GM12864 (cell line): ENCODE measurements around the gene CCNG2.
"Not testable (repeated sequence)": the region's sequence is repeated elsewhere in the genome, so short reads cannot be mapped to it uniquely, and the experiment has no call there.

ENCODE experiments used
- DNase-seq: peaks from one replicate; pipeline ENCODE4 v3.0.0-alpha.2; 2011; ENCODE audit warnings: low read depth
- H3K4me3 ChIP-seq: 2 replicates; pipeline ENCODE4 v1.5.1; 2011; ENCODE audit warnings: mild to moderate bottlenecking, low read depth, low read length, control low read depth
- TF ChIP-seq, protein P1 (sequence below): IDR thresholded peaks from 2 replicates; pipeline ENCODE4 v1.5.1; 2011; ENCODE audit warnings: low read depth, mild to moderate bottlenecking, moderate library complexity, low read length, control low read depth, inconsistent platforms; ENCODE audit errors: missing control alignments

The CCNG2 gene

DNA sequence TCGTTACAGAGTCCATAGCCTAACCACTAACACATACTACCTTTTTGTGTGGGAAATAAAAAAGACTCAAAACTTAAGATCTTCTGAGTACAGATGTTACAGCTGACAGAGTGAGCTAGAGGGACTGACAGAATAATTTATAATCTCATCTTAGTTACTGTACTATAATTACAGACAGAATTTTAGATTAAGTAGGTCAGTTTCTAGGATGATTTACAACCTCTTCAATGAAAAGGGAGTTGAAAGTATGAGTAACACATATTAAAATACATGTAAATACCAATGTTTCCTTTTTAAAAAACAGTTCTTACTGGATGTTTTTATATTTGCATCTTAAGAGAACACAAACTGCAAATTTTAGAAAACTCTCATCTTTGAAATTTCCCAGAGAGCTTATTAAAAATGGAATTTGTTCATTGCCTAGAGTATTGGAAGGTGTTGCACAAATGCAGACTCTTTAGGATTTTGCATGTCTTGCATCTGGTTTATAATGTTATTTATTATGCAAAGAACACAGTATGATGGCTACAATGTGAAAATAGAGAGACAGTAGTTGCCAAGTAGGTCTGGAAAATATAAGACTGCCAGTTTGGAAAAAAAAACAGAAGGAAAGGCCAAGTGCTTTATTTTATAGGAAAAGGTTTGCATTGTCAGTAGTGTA is 24.2 kb upstream of the CCNG2 start:
- no peak overlapping the region for H3K4me3 ChIP-seq
- TF ChIP-seq, protein P1, sequence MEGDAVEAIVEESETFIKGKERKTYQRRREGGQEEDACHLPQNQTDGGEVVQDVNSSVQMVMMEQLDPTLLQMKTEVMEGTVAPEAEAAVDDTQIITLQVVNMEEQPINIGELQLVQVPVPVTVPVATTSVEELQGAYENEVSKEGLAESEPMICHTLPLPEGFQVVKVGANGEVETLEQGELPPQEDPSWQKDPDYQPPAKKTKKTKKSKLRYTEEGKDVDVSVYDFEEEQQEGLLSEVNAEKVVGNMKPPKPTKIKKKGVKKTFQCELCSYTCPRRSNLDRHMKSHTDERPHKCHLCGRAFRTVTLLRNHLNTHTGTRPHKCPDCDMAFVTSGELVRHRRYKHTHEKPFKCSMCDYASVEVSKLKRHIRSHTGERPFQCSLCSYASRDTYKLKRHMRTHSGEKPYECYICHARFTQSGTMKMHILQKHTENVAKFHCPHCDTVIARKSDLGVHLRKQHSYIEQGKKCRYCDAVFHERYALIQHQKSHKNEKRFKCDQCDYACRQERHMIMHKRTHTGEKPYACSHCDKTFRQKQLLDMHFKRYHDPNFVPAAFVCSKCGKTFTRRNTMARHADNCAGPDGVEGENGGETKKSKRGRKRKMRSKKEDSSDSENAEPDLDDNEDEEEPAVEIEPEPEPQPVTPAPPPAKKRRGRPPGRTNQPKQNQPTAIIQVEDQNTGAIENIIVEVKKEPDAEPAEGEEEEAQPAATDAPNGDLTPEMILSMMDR = no peak
- DNase-seq = no peak

DNA sequence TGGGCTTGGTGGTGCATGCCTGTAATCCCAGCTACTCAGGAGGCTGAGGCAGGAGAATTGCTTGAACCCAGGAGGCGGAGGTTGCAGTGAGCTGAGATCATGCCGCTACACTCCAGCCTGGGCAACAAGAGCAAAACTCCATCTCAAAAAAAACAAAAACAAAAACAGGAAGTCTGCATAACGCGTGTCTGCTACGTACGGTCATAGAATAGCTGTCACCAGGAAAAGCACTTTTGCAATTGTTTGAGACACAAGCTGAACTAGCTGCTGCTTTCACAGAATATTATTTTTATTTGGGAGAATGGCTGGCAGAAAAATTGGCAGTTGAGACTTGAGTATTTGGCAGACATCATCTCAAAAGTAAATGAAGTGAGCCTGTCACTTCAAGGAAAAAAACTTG is 19.6 kb upstream of the CCNG2 start:
- not testable (repeated sequence) for DNase-seq

DNA sequence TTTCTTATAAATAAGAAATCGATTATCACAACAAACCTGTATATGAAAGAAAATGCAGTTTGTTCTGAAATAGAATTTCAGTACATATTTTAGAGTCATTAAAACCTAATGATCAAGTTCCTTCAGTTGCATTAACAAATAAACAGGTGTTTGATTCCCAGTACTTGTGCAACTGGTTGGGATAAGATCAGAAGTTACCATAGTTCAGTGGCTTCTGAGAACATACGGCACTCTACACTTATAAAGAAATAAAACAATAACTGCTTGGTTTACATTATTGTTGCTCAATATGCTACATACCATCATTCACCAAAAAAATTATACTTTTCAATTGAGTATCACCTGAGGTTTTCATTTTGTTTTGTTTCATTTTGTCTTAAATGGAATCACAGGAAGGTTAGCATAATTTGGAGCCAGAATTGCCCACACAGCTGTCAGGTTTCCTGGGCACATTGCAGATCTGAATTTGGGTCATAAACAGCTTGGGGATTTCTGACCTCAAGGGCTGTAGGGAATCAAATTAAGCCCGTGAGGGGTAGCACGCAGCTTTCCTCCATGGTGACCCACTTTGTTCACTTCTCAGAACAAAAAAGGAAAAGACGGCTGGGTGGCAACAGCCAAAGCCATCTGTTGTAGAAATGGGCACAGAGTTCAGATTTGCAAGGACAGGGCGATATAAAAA is 14.9 kb upstream of the CCNG2 start:
- DNase-seq = no peak
- TF ChIP-seq, protein P1 = no peak
- H3K4me3 ChIP-seq = no peak overlapping the region

More for the DNA sequence above, 19.6 kb upstream of the CCNG2 start:
- not testable (repeated sequence) for H3K4me3 ChIP-seq

GRCh38 chr4:77142646-77143028 is 14.4 kb upstream of the CCNG2 start:
- no peak overlapping the region for H3K4me3 ChIP-seq
- no peak for DNase-seq
- TF ChIP-seq, protein P1 = no peak

GRCh38 chr4:77143091-77143490 is 13.9 kb upstream of the CCNG2 start:
- TF ChIP-seq, protein P1 = no peak
- H3K4me3 ChIP-seq = no peak overlapping the region
- DNase-seq = no peak

GRCh38 chr4:77145842-77146185 is 11.2 kb upstream of the CCNG2 start:
- TF ChIP-seq, protein P1 = no peak
- DNase-seq = no peak
- H3K4me3 ChIP-seq = no peak overlapping the region

- H3K4me3 ChIP-seq = no peak overlapping the region
- DNase-seq = no peak
- TF ChIP-seq, protein P1 = no peak
Measured at GRCh38 chr4:77146186-77147078, 10.6 kb upstream of the CCNG2 start.
